Fibroblast of villous mesenchyme (primary cell): ENCODE results near the gene LRATD1. TPM values are rescaled to one million over a fixed set of nuclear protein-coding genes. Genes with fewer than 3 reads are reported as not detected.

Experiments
- DNase-seq: peaks from one replicate; pipeline ENCODE4 v3.0.0-alpha.2; 2010; ENCODE audit warnings: low read depth
- H3K4me3 ChIP-seq: 2 replicates; pipeline ENCODE4 v1.5.1; 2011; ENCODE audit warnings: low read depth, mild to moderate bottlenecking, low read length
- CTCF ChIP-seq: IDR thresholded peaks from 2 replicates; pipeline ENCODE4 v1.5.1; 2012; ENCODE audit warnings: low read depth, mild to moderate bottlenecking, low read length; ENCODE audit not compliant: insufficient read depth
- total RNA-seq: library from RNA; depleted of rRNA; stranded (reverse); fragments of >200 nt; gene quantifications from 2 replicates; pipeline ENCODE4 v1.2.3, GENCODE V29; 2012

Gene LRATD1
- total RNA-seq, 1 donor: 1.7 TPM

GRCh38 chr2:14631406-14632040 lies 994 bp upstream of the LRATD1 start:
- no peak overlapping the region for H3K4me3 ChIP-seq
- no peak for TF ChIP-seq CTCF
- no peak for DNase-seq

GRCh38 chr2:14633061-14633460 lies 544 bp downstream of the LRATD1 start:
- peak overlapping the region; percentile 36 for H3K4me3 ChIP-seq
- DNase-seq: no peak
- no peak for TF ChIP-seq CTCF

- DNase-seq: no peak
- H3K4me3 ChIP-seq: no peak overlapping the region
- no peak for TF ChIP-seq CTCF
Measured at GRCh38 chr2:14633461-14634181, 1.1 kb downstream of the LRATD1 start.

- no peak for DNase-seq
- TF ChIP-seq CTCF: no peak
- no peak overlapping the region for H3K4me3 ChIP-seq
Measured at GRCh38 chr2:14634182-14634488, 1.6 kb downstream of the LRATD1 start.

- DNase-seq: peak; percentile 32
- H3K4me3 ChIP-seq: peak overlapping the region; percentile 35
- peak; percentile 44 for TF ChIP-seq CTCF
Measured at GRCh38 chr2:14634489-14635390, 2.2 kb downstream of the LRATD1 start.

GRCh38 chr2:14635391-14635871 lies 2.9 kb downstream of the LRATD1 start:
- peak overlapping the region; percentile 35 for H3K4me3 ChIP-seq
- DNase-seq: peak; percentile 38
- TF ChIP-seq CTCF: no peak
